Ramos (cell line): ENCODE results near the gene S100A11.
"Not testable (repeated sequence)": the region's sequence is repeated elsewhere in the genome, so short reads cannot be mapped to it uniquely, and the experiment has no call there.

ENCODE experiments used
- in situ Hi-C: fragments of 300-500 bp; cut with MboI; formaldehyde crosslinking; loops from one replicate; pipeline ENCODE4 v1.14.3; 2022; ENCODE audit warnings: low sequenced_read_pairs; ENCODE audit not compliant: unreplicated experiment

S100A11 gene

DNA sequence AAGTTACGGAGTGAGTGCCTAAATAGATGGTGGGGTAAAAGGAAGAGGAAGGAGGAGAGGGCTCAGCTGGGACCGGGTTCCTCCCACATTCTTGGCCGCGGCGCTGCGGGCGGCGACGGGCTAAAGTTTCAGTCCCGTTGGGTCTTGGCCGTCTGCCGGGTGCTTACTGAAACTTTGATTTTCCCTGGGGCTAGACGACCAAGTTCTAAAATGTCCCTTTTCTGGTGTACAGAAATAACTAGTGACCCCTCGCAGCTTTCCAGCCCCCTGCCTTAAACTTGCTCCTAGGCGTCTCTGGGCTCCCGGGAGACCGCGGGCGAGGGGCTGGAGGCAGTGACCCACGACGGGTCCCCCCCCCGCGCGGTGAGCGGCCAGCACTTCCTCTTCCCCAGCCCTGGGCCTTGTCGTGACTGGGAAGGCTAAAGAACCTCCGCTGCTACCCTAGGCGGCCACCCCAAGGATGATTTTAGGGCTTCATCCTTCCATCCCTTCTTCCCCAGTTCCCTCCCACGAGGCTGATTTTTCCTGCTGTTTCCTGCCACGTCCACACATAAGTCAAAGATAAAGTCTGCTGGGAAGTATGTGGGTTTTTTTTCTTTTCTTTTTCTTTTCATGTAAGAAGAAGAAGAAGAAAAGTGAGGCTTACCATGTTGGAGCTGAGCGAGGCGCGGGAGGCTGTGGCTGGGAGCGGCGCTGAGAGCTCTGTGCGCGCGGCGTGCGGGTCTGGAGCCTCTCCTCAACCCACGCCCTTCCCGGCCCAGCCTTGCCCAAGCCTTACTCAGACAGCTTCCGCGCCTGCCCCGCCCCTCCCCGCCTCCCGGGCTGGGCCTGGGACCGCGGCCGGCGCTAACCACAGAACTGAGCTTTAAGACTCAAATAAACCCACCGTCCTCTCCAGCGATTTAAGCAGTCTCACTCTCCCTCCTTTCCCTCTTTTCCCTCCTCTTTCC is at the start of gene S100A11:
S100A11 (minus strand) TSS at position 738 of the 950 bp plus-strand sequence; CDS start at position 649, 89 bp downstream.
- in situ Hi-C loops, result no loop called here

DNA sequence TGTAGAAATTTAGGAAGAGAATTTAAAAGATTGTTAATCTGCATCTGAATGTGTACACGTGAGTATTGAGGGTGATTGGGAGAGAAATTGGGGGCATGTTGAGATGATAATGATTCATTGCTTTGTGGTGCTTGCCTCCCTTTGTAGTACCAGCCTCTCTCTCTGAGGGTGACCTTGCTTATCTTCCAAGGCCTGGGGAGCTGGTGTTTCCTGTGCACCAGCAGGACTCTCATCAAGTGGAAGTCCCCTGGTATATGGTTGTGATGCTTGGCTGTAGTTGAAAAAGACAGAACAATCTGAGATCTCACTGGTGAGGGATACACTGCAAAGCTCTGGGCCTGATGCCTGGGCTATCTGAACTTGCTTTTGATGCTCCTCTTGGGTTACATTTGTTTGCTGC is 48.0 kb upstream of the S100A11 start:
- in situ Hi-C loops, result no loop called here

DNA sequence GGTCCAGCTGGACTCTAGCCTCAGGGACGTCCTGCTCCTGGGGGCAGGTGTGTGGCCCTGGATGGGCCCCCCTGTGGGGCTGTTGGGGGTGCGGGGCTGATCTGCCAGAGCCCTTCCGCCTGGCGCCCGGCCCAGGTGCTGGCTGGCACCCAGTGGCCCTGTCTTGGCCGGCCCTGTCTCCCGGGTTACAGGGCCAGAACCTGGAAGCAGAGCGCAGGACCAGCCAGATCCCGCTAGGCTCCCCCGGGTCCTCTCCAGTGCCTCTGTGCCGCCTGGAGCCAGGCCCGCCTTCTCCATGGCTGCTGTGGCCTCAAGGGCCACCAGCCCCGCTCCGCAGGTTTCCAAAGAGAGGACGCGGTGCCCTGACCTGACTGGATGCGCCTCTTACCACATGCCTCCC is 44.2 kb upstream of the S100A11 start:
- in situ Hi-C loops, result not testable (repeated sequence)

DNA sequence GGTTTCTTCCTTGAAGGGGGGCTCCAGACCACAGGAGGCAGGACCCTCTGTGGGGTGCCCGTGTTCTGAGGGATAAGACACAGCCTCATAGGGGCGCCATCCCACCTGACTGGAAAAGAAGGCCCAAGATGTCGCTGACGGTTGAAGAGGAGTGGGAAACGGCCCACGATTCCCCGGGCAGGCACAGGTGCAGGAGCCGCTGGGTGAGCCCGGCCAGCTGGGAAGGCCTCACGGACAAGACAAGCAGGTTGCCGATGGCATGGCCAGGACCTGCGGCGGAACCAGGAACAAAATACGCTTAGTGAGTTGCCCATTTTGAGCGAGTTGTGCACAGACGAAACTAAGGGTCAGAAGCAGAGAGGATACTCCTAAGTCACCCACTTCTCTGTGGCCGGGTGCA is 43.7 kb upstream of the S100A11 start:
- in situ Hi-C loops, result not testable (repeated sequence)

- in situ Hi-C loops, result no loop called here
Observed at GRCh38 chr1:152078831-152079441, 42.1 kb upstream of the S100A11 start.

GRCh38 chr1:152072311-152072710 is 35.5 kb upstream of the S100A11 start:
- in situ Hi-C loops, result no loop called here

DNA sequence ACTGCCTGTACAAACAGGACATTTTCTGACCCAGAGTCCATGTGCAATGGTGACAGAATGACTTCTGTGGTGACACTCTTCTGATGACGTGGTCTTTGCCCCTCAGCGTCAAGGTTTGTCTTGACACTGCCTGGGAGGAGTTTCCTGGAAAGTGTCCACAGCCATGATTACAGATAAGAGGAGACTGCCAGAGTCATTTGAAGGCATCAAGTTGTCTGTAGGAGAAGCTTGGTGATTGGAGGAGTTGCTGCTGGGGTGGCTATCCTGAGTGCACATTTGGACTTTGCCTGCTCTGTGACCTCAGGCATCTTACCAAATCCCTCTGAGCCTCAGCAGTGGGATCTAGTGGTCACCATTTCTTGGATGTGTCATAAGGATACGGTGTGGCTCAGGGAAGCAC is 34.3 kb upstream of the S100A11 start:
- in situ Hi-C loops, result no loop called here

GRCh38 chr1:152067929-152068328 is 31.1 kb upstream of the S100A11 start:
- in situ Hi-C loops, result no loop called here

- in situ Hi-C loops, result no loop called here
Observed at GRCh38 chr1:152067150-152067549, 30.3 kb upstream of the S100A11 start.

GRCh38 chr1:152061952-152062351 is 25.1 kb upstream of the S100A11 start:
- in situ Hi-C loops, result no loop called here

- in situ Hi-C loops, result loop anchor here (5.0 to 10.0 kb wide), 2 partner anchors 129 to 391 kb away; no protein-coding TSS in a partner anchor
Observed at GRCh38 chr1:152053375-152053774, 16.6 kb upstream of the S100A11 start.

DNA sequence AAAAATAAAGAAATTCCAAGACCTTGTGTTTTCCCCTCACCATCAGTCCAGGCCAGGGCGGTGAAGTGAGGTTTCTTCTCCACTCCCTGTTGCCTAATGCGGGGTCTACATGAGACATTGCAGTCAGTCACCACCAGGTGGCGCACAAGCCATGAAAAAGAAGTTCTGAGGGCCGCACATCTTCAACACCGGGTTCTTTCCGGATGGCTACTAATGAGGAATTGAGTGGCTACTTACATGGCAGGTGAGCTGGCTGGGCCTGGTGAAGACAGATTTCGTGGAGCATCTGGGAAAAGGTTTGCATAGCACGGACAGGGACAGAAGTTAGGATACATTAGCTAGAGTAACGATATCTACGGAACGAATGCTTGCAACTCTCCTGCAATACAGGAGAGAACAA is 15.8 kb upstream of the S100A11 start:
- in situ Hi-C loops, result loop anchor here (5.0 to 10.0 kb wide), 2 partner anchors 130 to 392 kb away; no protein-coding TSS in a partner anchor

DNA sequence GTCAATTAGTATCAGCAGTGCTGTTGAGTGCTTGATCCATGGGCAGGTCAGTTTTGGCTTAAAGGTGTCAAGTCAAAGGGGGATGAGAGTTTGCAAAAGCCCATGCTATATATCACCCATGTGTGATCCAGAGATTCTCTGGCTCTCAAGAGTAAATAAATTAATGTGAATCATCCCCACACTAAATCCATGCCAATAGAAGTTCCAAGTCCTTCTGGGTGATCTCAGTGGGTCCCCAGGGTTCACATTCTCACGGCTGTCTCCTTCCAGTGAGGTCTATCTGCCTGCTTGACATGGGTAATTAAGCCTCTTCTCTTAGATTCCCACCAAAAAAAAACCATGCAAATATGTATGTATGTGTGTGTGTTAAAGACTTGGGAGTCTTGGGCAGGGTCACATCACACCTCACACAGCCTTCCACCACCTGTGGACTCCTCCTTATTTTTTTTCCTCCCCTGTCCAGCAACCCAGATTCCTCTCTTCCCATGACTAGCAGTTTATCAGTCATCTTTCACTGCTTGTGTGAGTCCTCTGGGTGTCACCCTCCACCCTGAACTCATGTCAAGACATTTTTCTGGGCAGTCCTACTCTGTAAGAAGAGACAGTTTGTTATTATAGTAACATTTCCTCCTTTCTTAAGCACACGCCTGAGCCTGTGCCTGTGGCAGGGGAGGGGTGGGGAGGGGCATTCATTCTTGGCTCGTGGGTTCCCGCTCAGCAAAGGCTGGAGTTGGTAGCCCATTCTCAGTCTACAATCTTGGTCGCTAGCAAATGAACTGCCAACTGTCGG is 14.3 kb upstream of the S100A11 start:
- in situ Hi-C loops, result loop anchor here (5.0 to 10.0 kb wide), 2 partner anchors 131 to 394 kb away; no protein-coding TSS in a partner anchor

- in situ Hi-C loops, result loop anchor here (5.0 to 10.0 kb wide), 2 partner anchors 133 to 395 kb away; no protein-coding TSS in a partner anchor
Observed at GRCh38 chr1:152049291-152050083, 12.7 kb upstream of the S100A11 start.

DNA sequence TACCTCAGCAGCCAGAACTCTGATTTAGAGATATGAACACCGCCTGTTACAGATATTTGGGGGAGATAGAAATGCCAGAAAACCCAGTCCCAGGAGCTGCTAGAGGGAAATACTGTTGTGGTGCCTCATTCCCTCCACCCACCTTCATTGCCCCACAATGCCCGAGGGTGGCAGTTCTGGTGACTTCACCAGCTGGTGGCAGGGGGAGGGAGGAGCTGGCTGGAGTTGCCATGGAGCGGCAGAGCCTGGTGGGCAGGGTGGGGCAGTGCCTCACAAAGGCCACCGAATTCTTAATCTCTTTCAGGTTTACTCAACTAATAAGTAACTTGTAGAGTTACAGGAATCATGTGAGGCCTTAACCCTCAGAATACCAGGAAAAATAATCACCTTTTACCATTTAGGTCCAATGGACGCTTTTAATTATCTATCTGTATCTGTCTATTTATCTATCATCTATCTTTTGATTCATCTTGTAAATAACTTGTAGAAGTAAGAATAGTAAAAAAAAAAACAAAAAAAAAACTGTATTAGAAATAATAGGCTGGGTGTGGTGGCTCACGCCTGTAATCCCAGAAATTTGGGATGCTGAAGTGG is 11.7 kb upstream of the S100A11 start:
- in situ Hi-C loops, result no loop called here

DNA sequence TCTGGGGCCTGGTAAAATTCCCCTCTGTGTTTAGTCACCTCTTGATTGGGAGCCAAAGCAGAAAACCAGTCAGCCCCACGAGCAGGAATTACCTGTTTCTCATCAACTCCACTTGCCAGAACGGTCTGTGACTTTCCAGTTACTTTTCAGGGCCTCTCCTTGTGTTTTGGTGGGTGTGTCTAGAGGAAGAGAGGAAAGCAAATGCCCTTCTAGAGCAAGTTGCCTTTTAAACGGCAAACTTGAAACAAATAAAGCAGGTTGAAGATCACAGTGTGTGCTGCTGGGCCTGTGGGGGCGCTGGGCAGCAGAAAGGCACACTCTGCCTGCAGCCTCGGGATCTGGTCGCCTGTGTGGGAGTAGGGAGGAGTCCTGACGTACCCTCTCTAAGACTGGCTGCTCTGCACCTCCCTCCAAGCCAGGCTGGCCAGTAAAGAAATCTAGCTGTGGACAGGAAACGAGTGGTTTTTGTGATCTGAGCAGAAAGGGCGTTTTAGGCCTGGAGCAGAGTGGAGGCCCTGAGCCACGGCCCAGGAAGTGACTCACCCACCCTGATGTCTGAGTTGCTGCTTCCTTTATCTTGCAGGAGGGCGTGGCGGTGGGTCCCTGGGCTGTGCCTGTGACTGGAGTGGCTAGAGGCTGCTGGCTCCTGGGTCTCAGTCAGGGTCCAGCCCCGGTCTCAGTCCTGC is 11.1 kb upstream of the S100A11 start:
- in situ Hi-C loops, result no loop called here

GRCh38 chr1:152047413-152047729 is 10.6 kb upstream of the S100A11 start:
- in situ Hi-C loops, result no loop called here

- in situ Hi-C loops, result no loop called here
Observed at GRCh38 chr1:152044386-152044785, 7.6 kb upstream of the S100A11 start.

GRCh38 chr1:152043870-152044269 is 7.1 kb upstream of the S100A11 start:
- in situ Hi-C loops, result no loop called here
